ENCODE results near the gene IL1R1.

DNA sequence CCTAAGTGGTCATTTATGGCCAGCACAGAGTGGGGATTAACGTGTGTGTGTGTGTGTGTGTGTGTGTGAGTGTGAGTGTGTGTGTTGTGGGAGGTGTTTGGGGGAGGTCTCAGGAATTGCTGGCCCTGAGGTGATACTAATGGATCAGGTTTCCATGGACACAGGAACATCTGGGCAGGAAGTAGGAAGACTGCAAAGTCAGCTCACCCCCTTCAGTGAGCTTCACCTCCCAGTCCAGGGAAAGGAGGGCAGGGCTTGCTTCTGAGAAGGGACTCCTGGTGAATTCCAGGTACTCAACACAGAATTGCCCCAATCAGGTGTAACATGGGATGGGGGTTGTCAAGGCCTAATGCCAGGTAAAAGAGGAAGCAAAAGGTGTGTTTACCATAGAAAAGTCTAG, 30.3 kb upstream of the IL1R1 start:
- TF ChIP-seq, protein P1, sequence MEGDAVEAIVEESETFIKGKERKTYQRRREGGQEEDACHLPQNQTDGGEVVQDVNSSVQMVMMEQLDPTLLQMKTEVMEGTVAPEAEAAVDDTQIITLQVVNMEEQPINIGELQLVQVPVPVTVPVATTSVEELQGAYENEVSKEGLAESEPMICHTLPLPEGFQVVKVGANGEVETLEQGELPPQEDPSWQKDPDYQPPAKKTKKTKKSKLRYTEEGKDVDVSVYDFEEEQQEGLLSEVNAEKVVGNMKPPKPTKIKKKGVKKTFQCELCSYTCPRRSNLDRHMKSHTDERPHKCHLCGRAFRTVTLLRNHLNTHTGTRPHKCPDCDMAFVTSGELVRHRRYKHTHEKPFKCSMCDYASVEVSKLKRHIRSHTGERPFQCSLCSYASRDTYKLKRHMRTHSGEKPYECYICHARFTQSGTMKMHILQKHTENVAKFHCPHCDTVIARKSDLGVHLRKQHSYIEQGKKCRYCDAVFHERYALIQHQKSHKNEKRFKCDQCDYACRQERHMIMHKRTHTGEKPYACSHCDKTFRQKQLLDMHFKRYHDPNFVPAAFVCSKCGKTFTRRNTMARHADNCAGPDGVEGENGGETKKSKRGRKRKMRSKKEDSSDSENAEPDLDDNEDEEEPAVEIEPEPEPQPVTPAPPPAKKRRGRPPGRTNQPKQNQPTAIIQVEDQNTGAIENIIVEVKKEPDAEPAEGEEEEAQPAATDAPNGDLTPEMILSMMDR (IDR thresholded peaks at IDR 0.05; ENCODE audit: low read depth, low read length, missing input control) = no peak
- TF ChIP-seq YY1 (IDR thresholded peaks at IDR 0.05) = no peak
- TF ChIP-seq, protein P2, sequence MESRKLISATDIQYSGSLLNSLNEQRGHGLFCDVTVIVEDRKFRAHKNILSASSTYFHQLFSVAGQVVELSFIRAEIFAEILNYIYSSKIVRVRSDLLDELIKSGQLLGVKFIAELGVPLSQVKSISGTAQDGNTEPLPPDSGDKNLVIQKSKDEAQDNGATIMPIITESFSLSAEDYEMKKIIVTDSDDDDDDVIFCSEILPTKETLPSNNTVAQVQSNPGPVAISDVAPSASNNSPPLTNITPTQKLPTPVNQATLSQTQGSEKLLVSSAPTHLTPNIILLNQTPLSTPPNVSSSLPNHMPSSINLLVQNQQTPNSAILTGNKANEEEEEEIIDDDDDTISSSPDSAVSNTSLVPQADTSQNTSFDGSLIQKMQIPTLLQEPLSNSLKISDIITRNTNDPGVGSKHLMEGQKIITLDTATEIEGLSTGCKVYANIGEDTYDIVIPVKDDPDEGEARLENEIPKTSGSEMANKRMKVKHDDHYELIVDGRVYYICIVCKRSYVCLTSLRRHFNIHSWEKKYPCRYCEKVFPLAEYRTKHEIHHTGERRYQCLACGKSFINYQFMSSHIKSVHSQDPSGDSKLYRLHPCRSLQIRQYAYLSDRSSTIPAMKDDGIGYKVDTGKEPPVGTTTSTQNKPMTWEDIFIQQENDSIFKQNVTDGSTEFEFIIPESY (IDR thresholded peaks at IDR 0.05) = no peak
- no peak for TF ChIP-seq TAF1 (conservative IDR thresholded peaks at IDR 0.05)
- TF ChIP-seq, protein P3, sequence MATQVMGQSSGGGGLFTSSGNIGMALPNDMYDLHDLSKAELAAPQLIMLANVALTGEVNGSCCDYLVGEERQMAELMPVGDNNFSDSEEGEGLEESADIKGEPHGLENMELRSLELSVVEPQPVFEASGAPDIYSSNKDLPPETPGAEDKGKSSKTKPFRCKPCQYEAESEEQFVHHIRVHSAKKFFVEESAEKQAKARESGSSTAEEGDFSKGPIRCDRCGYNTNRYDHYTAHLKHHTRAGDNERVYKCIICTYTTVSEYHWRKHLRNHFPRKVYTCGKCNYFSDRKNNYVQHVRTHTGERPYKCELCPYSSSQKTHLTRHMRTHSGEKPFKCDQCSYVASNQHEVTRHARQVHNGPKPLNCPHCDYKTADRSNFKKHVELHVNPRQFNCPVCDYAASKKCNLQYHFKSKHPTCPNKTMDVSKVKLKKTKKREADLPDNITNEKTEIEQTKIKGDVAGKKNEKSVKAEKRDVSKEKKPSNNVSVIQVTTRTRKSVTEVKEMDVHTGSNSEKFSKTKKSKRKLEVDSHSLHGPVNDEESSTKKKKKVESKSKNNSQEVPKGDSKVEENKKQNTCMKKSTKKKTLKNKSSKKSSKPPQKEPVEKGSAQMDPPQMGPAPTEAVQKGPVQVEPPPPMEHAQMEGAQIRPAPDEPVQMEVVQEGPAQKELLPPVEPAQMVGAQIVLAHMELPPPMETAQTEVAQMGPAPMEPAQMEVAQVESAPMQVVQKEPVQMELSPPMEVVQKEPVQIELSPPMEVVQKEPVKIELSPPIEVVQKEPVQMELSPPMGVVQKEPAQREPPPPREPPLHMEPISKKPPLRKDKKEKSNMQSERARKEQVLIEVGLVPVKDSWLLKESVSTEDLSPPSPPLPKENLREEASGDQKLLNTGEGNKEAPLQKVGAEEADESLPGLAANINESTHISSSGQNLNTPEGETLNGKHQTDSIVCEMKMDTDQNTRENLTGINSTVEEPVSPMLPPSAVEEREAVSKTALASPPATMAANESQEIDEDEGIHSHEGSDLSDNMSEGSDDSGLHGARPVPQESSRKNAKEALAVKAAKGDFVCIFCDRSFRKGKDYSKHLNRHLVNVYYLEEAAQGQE (IDR thresholded peaks at IDR 0.05) = no peak
- TF ChIP-seq, protein P4, sequence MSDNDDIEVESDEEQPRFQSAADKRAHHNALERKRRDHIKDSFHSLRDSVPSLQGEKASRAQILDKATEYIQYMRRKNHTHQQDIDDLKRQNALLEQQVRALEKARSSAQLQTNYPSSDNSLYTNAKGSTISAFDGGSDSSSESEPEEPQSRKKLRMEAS (IDR thresholded peaks at IDR 0.05) = no peak
- no peak for TF ChIP-seq RAD21 (IDR thresholded peaks at IDR 0.05)
- TF ChIP-seq JUND (IDR thresholded peaks at IDR 0.05) = no peak
- TF ChIP-seq, protein P5, sequence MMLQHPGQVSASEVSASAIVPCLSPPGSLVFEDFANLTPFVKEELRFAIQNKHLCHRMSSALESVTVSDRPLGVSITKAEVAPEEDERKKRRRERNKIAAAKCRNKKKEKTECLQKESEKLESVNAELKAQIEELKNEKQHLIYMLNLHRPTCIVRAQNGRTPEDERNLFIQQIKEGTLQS (IDR thresholded peaks at IDR 0.05) = no peak
- no peak for TF ChIP-seq SP1 (IDR thresholded peaks at IDR 0.05)
- no peak for TF ChIP-seq HNF4A (conservative IDR thresholded peaks at IDR 0.05)
- no peak for TF ChIP-seq GABPA (IDR thresholded peaks at IDR 0.05 in 1 of 2, conservative IDR thresholded peaks at IDR 0.05 in 1 of 2)
- TF ChIP-seq RXRA (IDR thresholded peaks at IDR 0.05) = no peak
